ENCODE results near the gene S100A13.

DNA sequence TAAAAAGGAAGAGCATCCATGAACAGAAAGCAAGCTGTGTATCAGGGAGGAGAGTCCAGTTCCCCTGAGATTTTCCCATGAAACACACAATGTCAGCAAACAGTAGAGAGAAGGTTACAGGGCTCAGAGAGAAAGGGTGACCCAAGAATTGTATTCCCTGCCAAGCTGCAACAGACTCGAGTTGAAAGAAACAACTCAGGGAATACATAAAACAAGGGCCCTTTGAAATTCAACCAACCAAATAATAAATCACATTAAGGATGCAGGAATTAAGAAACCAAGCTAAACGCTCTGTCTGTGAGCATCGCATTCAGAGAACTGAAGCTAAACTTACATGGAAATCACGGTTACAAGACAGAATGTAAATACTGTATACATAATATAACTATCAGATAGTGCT lies 34.6 kb downstream of the S100A13 start:
- TF ChIP-seq, protein P1, sequence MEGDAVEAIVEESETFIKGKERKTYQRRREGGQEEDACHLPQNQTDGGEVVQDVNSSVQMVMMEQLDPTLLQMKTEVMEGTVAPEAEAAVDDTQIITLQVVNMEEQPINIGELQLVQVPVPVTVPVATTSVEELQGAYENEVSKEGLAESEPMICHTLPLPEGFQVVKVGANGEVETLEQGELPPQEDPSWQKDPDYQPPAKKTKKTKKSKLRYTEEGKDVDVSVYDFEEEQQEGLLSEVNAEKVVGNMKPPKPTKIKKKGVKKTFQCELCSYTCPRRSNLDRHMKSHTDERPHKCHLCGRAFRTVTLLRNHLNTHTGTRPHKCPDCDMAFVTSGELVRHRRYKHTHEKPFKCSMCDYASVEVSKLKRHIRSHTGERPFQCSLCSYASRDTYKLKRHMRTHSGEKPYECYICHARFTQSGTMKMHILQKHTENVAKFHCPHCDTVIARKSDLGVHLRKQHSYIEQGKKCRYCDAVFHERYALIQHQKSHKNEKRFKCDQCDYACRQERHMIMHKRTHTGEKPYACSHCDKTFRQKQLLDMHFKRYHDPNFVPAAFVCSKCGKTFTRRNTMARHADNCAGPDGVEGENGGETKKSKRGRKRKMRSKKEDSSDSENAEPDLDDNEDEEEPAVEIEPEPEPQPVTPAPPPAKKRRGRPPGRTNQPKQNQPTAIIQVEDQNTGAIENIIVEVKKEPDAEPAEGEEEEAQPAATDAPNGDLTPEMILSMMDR (conservative IDR thresholded peaks at IDR 0.05; ENCODE audit: low read depth, low read length) = no peak
- no peak for TF ChIP-seq EZH2 (IDR thresholded peaks at IDR 0.05; ENCODE audit: low read length, unreplicated experiment)

All from PC-3 (cell line).